Panc1 (cell line): ENCODE measurements around the gene MRPL24. TPM values are rescaled to one million over a fixed set of nuclear protein-coding genes. Genes with fewer than 3 reads are reported as not detected.
A peak's percentile ranks its signal among the peaks of the same experiment; 100 is the strongest.

Experiments used
- ATAC-seq: fragments of 200-7000 bp; cut with Tn5 transposase; 2 replicates; pipeline ENCODE4 v1.9.1; 2020; ENCODE audit warnings: mild to moderate bottlenecking, moderate library complexity
- BruUV-seq: library from RNA; stranded (reverse); fragments of 400-500 nt; replicated peaks from 2 replicates; lab custom pipeline; 2021; lab: Mats Ljungman, UMichigan
- CTCF ChIA-PET: fragments of 300-600 bp; sonication (Branson Sonifier 250); formaldehyde crosslinking; loops from one replicate; lab custom pipeline; 2022; ENCODE audit warnings: antibody characterized with exemption; lab: Charles Lee
- POLR2A ChIA-PET: fragments of 300-600 bp; sonication (Branson Sonifier 250); formaldehyde crosslinking; loops from one replicate; lab custom pipeline; 2022; ENCODE audit warnings: antibody characterized with exemption; lab: Charles Lee
- DNase-seq: peaks from one replicate; pipeline ENCODE4 v3.0.0-alpha.2; 2010; ENCODE audit warnings: low read depth, low spot score
- H3K27ac ChIP-seq: 2 replicates; pipeline ENCODE4 v1.5.1; 2011; ENCODE audit warnings: mild to moderate bottlenecking, low read length, inconsistent platforms
- H3K27me3 ChIP-seq: fragments of 200-500 bp; sonication (Bioruptor generic); 2 replicates; pipeline ENCODE4 v1.6.0; 2014; ENCODE audit warnings: low read length, inconsistent platforms; ENCODE audit not compliant: control insufficient read depth, insufficient read depth
- H3K36me3 ChIP-seq: fragments of 200-500 bp; sonication (Bioruptor generic); 2 replicates; pipeline ENCODE4 v1.5.1; 2014; ENCODE audit warnings: inconsistent platforms, mild to moderate bottlenecking, low read length, moderate library complexity; ENCODE audit not compliant: control insufficient read depth, insufficient read depth
- H3K4me1 ChIP-seq: 2 replicates; pipeline ENCODE4 v1.5.1; 2011; ENCODE audit warnings: inconsistent platforms, mild to moderate bottlenecking, low read length, moderate library complexity; ENCODE audit not compliant: control insufficient read depth, insufficient read depth
- H3K4me3 ChIP-seq, 2 experiments: 2 replicates each; pipeline ENCODE4 v1.5.1; 2011 to 2012; ENCODE audit warnings: low read depth in 2 of 2, low read length in 2 of 2, mild to moderate bottlenecking in 2 of 2, inconsistent platforms in 1 of 2, moderate library complexity in 1 of 2
- H3K9me3 ChIP-seq: fragments of 200-500 bp; sonication (Bioruptor generic); 2 replicates; pipeline ENCODE4 v1.5.1; 2014; ENCODE audit warnings: low read depth, mild to moderate bottlenecking, inconsistent platforms, low read length, moderate library complexity; ENCODE audit not compliant: control insufficient read depth, insufficient read depth
- CTCF ChIP-seq: fragments of 450-650 bp; IDR thresholded peaks from 2 replicates; pipeline ENCODE4 v1.5.1; 2017; ENCODE audit warnings: mild to moderate bottlenecking
- POLR2AphosphoS5 ChIP-seq: IDR thresholded peaks from 2 replicates; pipeline ENCODE4 v1.6.1; 2012; ENCODE audit warnings: mild to moderate bottlenecking, low read depth, low read length, moderate library complexity
- REST ChIP-seq, 2 experiments: IDR thresholded peaks; 2 replicates each; pipeline ENCODE4 v1.6.1; 2011 to 2012; ENCODE audit warnings: low read depth in 2 of 2, control low read depth in 1 of 2, low read length in 1 of 2, mild to moderate bottlenecking in 1 of 2, moderate library complexity in 1 of 2; ENCODE audit not compliant: insufficient read depth in 1 of 2
- SIN3A ChIP-seq: IDR thresholded peaks from 2 replicates; pipeline ENCODE4 v1.6.1; 2012; ENCODE audit warnings: low read depth, mild to moderate bottlenecking, low read length, moderate library complexity, borderline replicate concordance; ENCODE audit not compliant: insufficient read depth
- TCF7L2 ChIP-seq: IDR thresholded peaks from 2 replicates; pipeline ENCODE4 v1.6.1; 2011; ENCODE audit warnings: mild to moderate bottlenecking, low read depth, low read length, inconsistent platforms
- in situ Hi-C: cut with HindIII; loops from 2 replicates; pipeline ENCODE4 v1.10.0; 2016; ENCODE audit warnings: low sequenced_read_pairs, low pct_unique_long_range_greater_than_20kb
- intact Hi-C: fragments of 100-400 bp; cut with micrococcal nuclease; formaldehyde crosslinking; loops from one replicate; pipeline ENCODE4 v1.10.0; 2022; ENCODE audit not compliant: unreplicated experiment
- total RNA-seq: library from RNA; stranded (reverse); gene quantifications from one replicate; pipeline ENCODE4 v1.2.1, GENCODE V29; 2021; ENCODE audit not compliant: unreplicated experiment

Gene MRPL24
- total RNA-seq, 1 experiment from 2014 or later = 80.4 TPM

GRCh38 chr1:156781585-156782186 lies 40.8 kb upstream of the MRPL24 start:
- Histone ChIP-seq H3K4me1 (0 out of 2 replicates have a peak, but pooled peaks cover 5% of the 10 kb centered on the region), H3K27me3 (no peaks in the 10 kb centered on the region), H3K9me3 (no peaks in the 10 kb centered on the region), H3K4me3 (no peak overlapping the region), H3K36me3 (no peaks in the 10 kb centered on the region; the same call in 1 of the 2 replicates), H3K27ac (no peak overlapping the region)
- ChIA-PET CTCF (no interaction called here), POLR2A (no interaction called here)
- intact Hi-C loops (no loop called here), in situ Hi-C loops (no loop called here)
- DNase-seq = no peak
- ATAC-seq = no peak
- TF ChIP-seq SIN3A (no peak), POLR2AphosphoS5 (no peak), REST (IDR thresholded peaks at IDR 0.05; ENCODE audit: insufficient read depth in 1 of 2, low read depth in 2 of 2, low read length in 1 of 2) (no peak), CTCF (no peak), TCF7L2 (no peak)
- TSS peak; percentile 37 for BruUV-seq

- Histone ChIP-seq H3K27me3 (no peaks in the 10 kb centered on the region), H3K4me3 (no peak overlapping the region), H3K36me3 (no peaks in the 10 kb centered on the region), H3K4me1 (peaks cover 8% of the 10 kb centered on the region; the same call in 1 of the 2 replicates), H3K9me3 (no peaks in the 10 kb centered on the region), H3K27ac (no peak overlapping the region)
- no TSS peak for BruUV-seq
- in situ Hi-C loops (no loop called here), intact Hi-C loops (no loop called here)
- CTCF ChIA-PET = no interaction called here
- POLR2A ChIA-PET = no interaction called here
- TF ChIP-seq TCF7L2 = no peak
- ATAC-seq = no peak
- DNase-seq = no peak
Observed at GRCh38 chr1:156777573-156777972, 36.7 kb upstream of the MRPL24 start.

- in situ Hi-C loops (no loop called here), intact Hi-C loops (no loop called here)
- Histone ChIP-seq H3K27me3 (no peaks in the 10 kb centered on the region), H3K4me3 (no peak overlapping the region), H3K4me1 (peaks cover 11% of the 10 kb centered on the region; the same call in 1 of the 2 replicates), H3K27ac (no peak overlapping the region), H3K9me3 (no peaks in the 10 kb centered on the region), H3K36me3 (no peaks in the 10 kb centered on the region)
- no peak for TF ChIP-seq TCF7L2
- no peak for TF ChIP-seq CTCF
- DNase-seq (no peak), ATAC-seq (no peak)
- CTCF ChIA-PET = no interaction called here
- POLR2A ChIA-PET = no interaction called here
- no TSS peak for BruUV-seq
Observed at GRCh38 chr1:156776942-156777341, 36.1 kb upstream of the MRPL24 start.
